Measurements from ENCODE around the gene HOXA2. TPM values are rescaled to one million over a fixed set of nuclear protein-coding genes. Genes with fewer than 3 reads are reported as not detected.

HOXA2 gene
- 0.79 and 0.99 TPM in 2 replicates for total RNA-seq

GRCh38 chr7:27102581-27103442 is at the start of gene HOXA2:
Gene HOXA2, minus strand, starts transcription at chr7:27102683. Its CDS starts 183 bp downstream, at chr7:27102500.

GRCh38 chr7:27147199-27148030 is 44.9 kb upstream of the HOXA2 start, which contains the start of gene HOXA6:
Gene HOXA6, minus strand, starts transcription at chr7:27147774. Its CDS starts 25 bp downstream, at chr7:27147749.

GRCh38 chr7:27143023-27143949 is 40.8 kb upstream of the HOXA2 start, which contains the start of gene HOXA5:
Gene HOXA5, minus strand, starts transcription at chr7:27143681. Its CDS starts 74 bp downstream, at chr7:27143607.

DNA sequence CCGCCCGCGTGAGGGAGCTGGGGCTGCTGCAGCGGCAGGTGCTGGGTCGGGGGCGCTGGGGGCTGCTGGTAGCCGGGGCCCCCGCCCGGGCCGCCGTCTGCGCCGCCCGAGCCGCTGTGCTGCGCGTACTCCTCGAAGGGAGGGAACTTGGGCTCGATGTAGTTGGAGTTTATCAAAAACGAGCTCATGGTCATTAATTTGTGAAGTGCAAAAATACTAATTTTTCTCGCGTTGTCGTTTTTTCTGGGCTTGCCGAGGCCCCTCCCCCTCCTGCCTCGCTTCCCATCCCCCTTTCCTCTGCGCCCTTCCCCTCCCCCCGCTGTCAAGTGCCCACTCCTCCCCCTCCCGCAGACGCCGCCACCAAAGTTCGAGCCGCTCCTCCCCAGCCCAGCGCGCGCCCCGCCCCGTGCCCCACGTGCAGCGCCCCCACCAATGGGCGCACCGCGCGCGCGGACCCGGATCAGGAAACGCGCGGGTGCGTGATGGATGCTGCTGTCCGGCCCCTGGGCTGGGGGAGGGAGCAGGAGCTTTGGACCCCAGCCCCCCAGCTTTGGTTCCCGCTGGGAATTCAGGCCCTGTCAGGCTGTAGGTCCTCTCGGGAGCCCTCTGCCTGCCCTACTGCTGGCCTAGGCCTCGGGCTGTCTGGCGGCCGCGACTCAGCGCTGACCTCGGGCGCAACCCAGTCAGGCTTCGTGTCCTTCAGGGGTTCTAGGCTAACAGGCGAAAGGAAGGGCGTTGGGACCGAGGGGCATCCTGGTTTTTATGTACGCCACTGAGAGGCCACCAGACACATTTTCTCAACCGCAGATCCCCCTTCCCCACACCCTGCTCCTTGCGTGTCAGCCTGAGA is 28.3 kb upstream of the HOXA2 start, which contains the start of gene HOXA4:
HOXA4 (minus strand) TSS at position 218 of the 850 bp plus-strand sequence; CDS start at position 194, 24 bp downstream.

DNA sequence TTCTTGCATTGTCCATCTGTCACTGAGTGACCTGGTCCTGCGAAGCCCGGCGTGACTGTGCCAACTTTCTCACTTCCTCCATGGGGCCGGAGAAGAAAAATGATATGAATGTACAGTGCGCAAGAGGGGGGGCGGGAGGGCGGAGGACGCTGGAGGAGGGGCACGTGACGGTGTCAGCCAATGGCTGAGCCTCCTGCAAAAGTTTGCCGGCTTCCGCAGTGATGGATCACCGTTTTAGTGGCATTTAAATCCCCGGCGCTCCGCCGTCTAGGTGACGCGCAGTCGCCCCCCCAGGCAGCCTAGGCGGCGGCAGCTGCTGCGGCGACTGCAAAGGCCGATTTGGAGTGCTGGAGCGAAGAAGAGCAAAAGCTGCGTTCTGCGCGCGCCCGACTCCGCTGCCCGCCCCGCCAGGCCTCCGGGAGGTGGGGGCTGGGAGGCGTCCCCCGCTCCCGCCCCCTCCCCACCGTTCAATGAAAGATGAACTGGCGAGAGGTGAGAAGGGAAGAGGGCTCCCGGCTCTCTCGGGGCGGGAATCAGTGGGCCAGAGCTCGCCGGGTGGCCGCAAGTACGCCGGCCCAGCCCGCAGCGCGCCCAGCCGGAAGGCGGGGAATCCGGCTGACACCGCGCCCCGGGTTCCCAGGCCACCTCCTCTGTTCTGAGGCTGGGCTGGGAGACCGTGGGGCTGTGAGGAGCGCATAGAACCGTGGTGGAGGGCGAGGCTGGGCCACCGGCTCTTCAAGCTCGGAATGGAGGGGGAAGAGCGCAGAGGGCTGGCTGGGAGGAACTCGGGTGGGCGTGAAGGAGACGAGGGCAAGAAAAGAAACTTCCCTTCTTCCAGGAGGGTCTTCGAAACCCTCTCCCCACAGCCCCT is 6.4 kb downstream of the HOXA2 start, which contains the start of gene HOXA1:
HOXA1 (minus strand) TSS at position 104 of the 871 bp plus-strand sequence; CDS start at position 16, 88 bp downstream.

Other genes starting within 250 kb of the HOXA2 start
- gene SKAP2, start 238.1 kb downstream of the HOXA2 start, total RNA-seq: 1.1 and 1.4 TPM in 2 replicates
- gene HOXA1, start 6.7 kb downstream of the HOXA2 start, total RNA-seq: 0.12 and 0.13 TPM in 2 replicates
- 0.12 and 0.13 TPM in 2 replicates for gene HOXA4, start 28.1 kb upstream of the HOXA2 start, total RNA-seq
- gene HOXA5, start 41.0 kb upstream of the HOXA2 start, total RNA-seq: not detected in 2 replicates
- not detected in 2 replicates for gene HOXA6, start 45.1 kb upstream of the HOXA2 start, total RNA-seq
- 0.92 and 1.6 TPM in 2 replicates for gene HOXA3, start 49.9 kb upstream of the HOXA2 start, total RNA-seq
- gene HOXA7, start 54.0 kb upstream of the HOXA2 start, total RNA-seq: not detected in 2 replicates
- not detected in 2 replicates for gene HOXA9, start 62.9 kb upstream of the HOXA2 start, total RNA-seq
- gene HOXA10, start 71.6 kb upstream of the HOXA2 start, total RNA-seq: under 0.01 TPM in 2 replicates
- gene HOXA11, start 82.5 kb upstream of the HOXA2 start, total RNA-seq: not detected in 2 replicates
- gene HOXA13, start 97.4 kb upstream of the HOXA2 start, total RNA-seq: not detected in 2 replicates
- not detected in 2 replicates for gene EVX1, start 140.1 kb upstream of the HOXA2 start, total RNA-seq